K562 (cell line): ENCODE measurements around the gene ZCCHC24. TPM values are rescaled to one million over a fixed set of nuclear protein-coding genes. Genes with fewer than 3 reads are reported as not detected.

Source experiments
- ARID1B ChIP-seq: fragments of 450-650 bp; IDR thresholded peaks from 2 replicates; pipeline ENCODE4 v1.6.1; 2016; ENCODE audit warnings: antibody characterized with exemption, mild to moderate bottlenecking, inconsistent platforms
- BCL6 ChIP-seq: fragments of 250-450 bp; sonication (Bioruptor Pico); IDR thresholded peaks from 2 replicates; pipeline ENCODE4 v1.4.0; 2020
- BRD9 ChIP-seq: fragments of 450-650 bp; IDR thresholded peaks from 2 replicates; pipeline ENCODE4 v1.6.1; 2018; ENCODE audit warnings: low read depth; ENCODE audit not compliant: partially characterized antibody
- CBX8 ChIP-seq: fragments of 200-600 bp; sonication (generic); IDR thresholded peaks from 2 replicates; pipeline ENCODE4 v1.6.1; 2012; ENCODE audit warnings: borderline replicate concordance, mixed run types, low read depth, mild to moderate bottlenecking, moderate library complexity, mixed read lengths, low read length, control low read depth, inconsistent platforms; ENCODE audit not compliant: poor library complexity, severe bottlenecking; ENCODE audit errors: extremely low read depth
- CCNT2 ChIP-seq: IDR thresholded peaks from 2 replicates; pipeline ENCODE4 v1.6.1; 2011; ENCODE audit warnings: borderline replicate concordance, low read depth, mild to moderate bottlenecking, moderate library complexity, mixed read lengths, low read length; ENCODE audit not compliant: insufficient read length; ENCODE audit errors: extremely low read depth
- CXXC5 ChIP-seq: fragments of 250-450 bp; sonication (Bioruptor Pico); IDR thresholded peaks from 2 replicates; pipeline ENCODE4 v1.8.0; 2022; ENCODE audit warnings: inconsistent platforms, mild to moderate bottlenecking, moderate library complexity
- EGR1 ChIP-seq: fragments of 450-650 bp; conservative IDR thresholded peaks from 2 replicates; pipeline ENCODE4 v1.6.1; 2017; ENCODE audit warnings: mild to moderate bottlenecking
- FOXK1 ChIP-seq: sonication (generic); formaldehyde crosslinking; IDR thresholded peaks from 2 replicates; pipeline ENCODE4 v1.8.0; 2022; ENCODE audit warnings: missing genetic modification reagents, mild to moderate bottlenecking, borderline replicate concordance
- IFI16 ChIP-seq: fragments of 250-450 bp; sonication (Bioruptor Pico); IDR thresholded peaks from 2 replicates; pipeline ENCODE4 v2.1.2; 2022; ENCODE audit warnings: mild to moderate bottlenecking, inconsistent platforms
- KAT8 ChIP-seq: fragments of 450-650 bp; IDR thresholded peaks from 2 replicates; pipeline ENCODE4 v1.6.1; 2016; ENCODE audit warnings: low read depth, mild to moderate bottlenecking
- KLF6 ChIP-seq: fragments of 250-450 bp; sonication (Bioruptor Pico); IDR thresholded peaks from 2 replicates; pipeline ENCODE4 v1.4.0; 2020; ENCODE audit warnings: mild to moderate bottlenecking, moderate library complexity, borderline replicate concordance
- NONO ChIP-seq, 2 experiments: fragments of 200-400 bp in 1 of 2; fragments of 450-650 bp in 1 of 2; formaldehyde crosslinking in 1 of 2; IDR thresholded peaks; 2 replicates each; pipeline ENCODE4 v1.6.1; 2017; ENCODE audit warnings: low read depth in 2 of 2, mild to moderate bottlenecking in 2 of 2, moderate library complexity in 2 of 2, low read length in 1 of 2
- TARDBP ChIP-seq: fragments of 450-650 bp; IDR thresholded peaks from 2 replicates; pipeline ENCODE4 v1.6.1; 2016
- TRIM24 ChIP-seq, 2 experiments: fragments of 450-650 bp; IDR thresholded peaks; 2 replicates each; pipeline ENCODE4 v1.6.1; 2016
- ZKSCAN8 ChIP-seq: fragments of 200-800 bp; sonication (Bioruptor generic); IDR thresholded peaks from 2 replicates; pipeline ENCODE4 v1.6.1; 2016; ENCODE audit warnings: missing genetic modification characterization, missing compliant biosample characterization
- ZNF354B ChIP-seq: fragments of 250-450 bp; sonication (Bioruptor Pico); IDR thresholded peaks from 2 replicates; pipeline ENCODE4 v1.4.0; 2020
- ZNF589 ChIP-seq: fragments of 200-800 bp; sonication (Bioruptor generic); IDR thresholded peaks from 2 replicates; pipeline ENCODE4 v1.6.1; 2016; ENCODE audit warnings: low read depth, missing genetic modification characterization, missing compliant biosample characterization
- polyA plus RNA-seq, 8 experiments: library from polyadenylated mRNA; depleted of rRNA in 4 of 8; stranded (reverse) in 5 of 8; unstranded in 3 of 8; fragments of >200 nt; fragmentation: Nextera tagmentation in 2 of 8; fragmentation: Illumina TruSeq in 1 of 8; extraction: Ambion mirVana in 2 of 8; extraction: Trizol in 1 of 8; gene quantifications; 2 replicates each; pipeline versions ENCODE4 v1.2.1 to v1.2.3, GENCODE V29; 2011 to 2014; ENCODE audit warnings: inconsistent platforms in 1 of 8, missing spikeins in 1 of 8
- total RNA-seq, 7 experiments: library from RNA; depleted of rRNA in 6 of 7; stranded (reverse); fragments of >200 nt in 6 of 7; fragmentation: Illumina TruSeq in 2 of 7; extraction: Trizol in 2 of 7; gene quantifications; 2 replicates each; pipeline versions ENCODE4 v1.2.1 to v1.2.3, GENCODE V29; 2011 to 2021; ENCODE audit warnings: low replicate concordance in 1 of 7
- TF ChIP-seq, protein P1 (sequence below): fragments of 450-650 bp; IDR thresholded peaks from 2 replicates; pipeline ENCODE4 v1.6.1; 2017; ENCODE audit warnings: antibody characterized with exemption, mild to moderate bottlenecking
- TF ChIP-seq, protein P2 (sequence below): fragments of 450-650 bp; IDR thresholded peaks from 2 replicates; pipeline ENCODE4 v1.6.1; 2016; ENCODE audit warnings: missing biosample characterization, missing genetic modification characterization
- TF ChIP-seq, protein P3 (sequence below), 2 experiments: fragments of 450-650 bp; conservative IDR thresholded peaks; 2 replicates each; pipeline ENCODE4 v1.6.1; 2017; ENCODE audit warnings: mild to moderate bottlenecking in 2 of 2, moderate library complexity in 2 of 2
- TF ChIP-seq, protein P4 (sequence below): sonication (generic); formaldehyde crosslinking; IDR thresholded peaks from 2 replicates; pipeline ENCODE4 v1.9.0; 2022; ENCODE audit warnings: mild to moderate bottlenecking, missing genetic modification reagents

ZCCHC24 gene
- total and polyA plus RNA-seq, 9 of the 15 experiments (the other 6 are each of a cell fraction or from before 2014, with no cell fraction given): 0.84 to 11.0 (median 4.6) TPM

DNA sequence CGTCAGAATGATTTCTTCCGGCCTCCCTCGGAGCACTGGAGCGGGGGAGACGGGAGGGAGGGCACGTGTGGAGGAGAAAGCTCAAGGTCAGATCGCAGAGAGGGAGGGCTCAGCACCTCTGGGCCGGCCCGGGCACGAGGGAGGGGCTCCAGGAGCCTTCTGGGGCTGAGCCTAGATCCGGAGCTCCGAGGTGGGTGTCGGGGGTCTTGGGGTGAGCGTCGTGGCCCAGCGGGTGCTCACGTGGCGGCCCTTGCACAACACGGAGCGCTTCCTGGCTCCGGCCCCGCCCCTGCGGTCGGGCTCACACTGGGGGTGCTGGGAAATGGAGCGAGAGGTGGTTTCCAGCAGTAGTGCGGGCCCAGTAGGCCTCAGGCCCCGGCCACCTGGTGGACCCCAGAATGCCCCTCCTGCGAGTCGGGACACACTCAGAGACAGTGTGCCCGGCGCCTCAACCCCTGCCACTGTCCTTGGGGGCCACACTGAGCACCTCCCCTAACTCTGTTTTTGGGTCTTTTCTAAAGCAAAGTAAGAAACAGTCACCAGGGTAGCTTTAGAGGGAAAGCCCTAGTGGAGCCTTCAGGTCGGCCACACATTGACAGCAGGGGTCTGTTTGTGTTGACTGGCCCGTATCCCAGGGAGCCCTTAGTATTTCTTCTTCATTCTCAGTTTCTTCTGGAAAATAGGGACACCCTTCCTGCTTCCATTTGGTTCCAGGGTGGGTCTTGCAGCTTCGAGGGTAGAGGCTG, 97.4 kb downstream of the ZCCHC24 start (continued):
- TF ChIP-seq, protein P1, sequence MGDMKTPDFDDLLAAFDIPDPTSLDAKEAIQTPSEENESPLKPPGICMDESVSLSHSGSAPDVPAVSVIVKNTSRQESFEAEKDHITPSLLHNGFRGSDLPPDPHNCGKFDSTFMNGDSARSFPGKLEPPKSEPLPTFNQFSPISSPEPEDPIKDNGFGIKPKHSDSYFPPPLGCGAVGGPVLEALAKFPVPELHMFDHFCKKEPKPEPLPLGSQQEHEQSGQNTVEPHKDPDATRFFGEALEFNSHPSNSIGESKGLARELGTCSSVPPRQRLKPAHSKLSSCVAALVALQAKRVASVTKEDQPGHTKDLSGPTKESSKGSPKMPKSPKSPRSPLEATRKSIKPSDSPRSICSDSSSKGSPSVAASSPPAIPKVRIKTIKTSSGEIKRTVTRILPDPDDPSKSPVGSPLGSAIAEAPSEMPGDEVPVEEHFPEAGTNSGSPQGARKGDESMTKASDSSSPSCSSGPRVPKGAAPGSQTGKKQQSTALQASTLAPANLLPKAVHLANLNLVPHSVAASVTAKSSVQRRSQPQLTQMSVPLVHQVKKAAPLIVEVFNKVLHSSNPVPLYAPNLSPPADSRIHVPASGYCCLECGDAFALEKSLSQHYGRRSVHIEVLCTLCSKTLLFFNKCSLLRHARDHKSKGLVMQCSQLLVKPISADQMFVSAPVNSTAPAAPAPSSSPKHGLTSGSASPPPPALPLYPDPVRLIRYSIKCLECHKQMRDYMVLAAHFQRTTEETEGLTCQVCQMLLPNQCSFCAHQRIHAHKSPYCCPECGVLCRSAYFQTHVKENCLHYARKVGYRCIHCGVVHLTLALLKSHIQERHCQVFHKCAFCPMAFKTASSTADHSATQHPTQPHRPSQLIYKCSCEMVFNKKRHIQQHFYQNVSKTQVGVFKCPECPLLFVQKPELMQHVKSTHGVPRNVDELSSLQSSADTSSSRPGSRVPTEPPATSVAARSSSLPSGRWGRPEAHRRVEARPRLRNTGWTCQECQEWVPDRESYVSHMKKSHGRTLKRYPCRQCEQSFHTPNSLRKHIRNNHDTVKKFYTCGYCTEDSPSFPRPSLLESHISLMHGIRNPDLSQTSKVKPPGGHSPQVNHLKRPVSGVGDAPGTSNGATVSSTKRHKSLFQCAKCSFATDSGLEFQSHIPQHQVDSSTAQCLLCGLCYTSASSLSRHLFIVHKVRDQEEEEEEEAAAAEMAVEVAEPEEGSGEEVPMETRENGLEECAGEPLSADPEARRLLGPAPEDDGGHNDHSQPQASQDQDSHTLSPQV: peak; percentile 96
- TF ChIP-seq, protein P2, sequence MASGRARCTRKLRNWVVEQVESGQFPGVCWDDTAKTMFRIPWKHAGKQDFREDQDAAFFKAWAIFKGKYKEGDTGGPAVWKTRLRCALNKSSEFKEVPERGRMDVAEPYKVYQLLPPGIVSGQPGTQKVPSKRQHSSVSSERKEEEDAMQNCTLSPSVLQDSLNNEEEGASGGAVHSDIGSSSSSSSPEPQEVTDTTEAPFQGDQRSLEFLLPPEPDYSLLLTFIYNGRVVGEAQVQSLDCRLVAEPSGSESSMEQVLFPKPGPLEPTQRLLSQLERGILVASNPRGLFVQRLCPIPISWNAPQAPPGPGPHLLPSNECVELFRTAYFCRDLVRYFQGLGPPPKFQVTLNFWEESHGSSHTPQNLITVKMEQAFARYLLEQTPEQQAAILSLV: 0 out of 2 replicates have a peak, but pooled peaks have one; percentile 44
- no peak for TF ChIP-seq ZKSCAN8 (CRISPR knock-in tag)
- TF ChIP-seq ZNF589 (CRISPR knock-in tag): peak; percentile 75
- TF ChIP-seq, protein P3, sequence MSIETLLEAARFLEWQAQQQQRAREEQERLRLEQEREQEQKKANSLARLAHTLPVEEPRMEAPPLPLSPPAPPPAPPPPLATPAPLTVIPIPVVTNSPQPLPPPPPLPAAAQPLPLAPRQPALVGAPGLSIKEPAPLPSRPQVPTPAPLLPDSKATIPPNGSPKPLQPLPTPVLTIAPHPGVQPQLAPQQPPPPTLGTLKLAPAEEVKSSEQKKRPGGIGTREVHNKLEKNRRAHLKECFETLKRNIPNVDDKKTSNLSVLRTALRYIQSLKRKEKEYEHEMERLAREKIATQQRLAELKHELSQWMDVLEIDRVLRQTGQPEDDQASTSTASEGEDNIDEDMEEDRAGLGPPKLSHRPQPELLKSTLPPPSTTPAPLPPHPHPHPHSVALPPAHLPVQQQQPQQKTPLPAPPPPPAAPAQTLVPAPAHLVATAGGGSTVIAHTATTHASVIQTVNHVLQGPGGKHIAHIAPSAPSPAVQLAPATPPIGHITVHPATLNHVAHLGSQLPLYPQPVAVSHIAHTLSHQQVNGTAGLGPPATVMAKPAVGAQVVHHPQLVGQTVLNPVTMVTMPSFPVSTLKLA (conservative IDR thresholded peaks at IDR 0.05): peak; percentile 95 to 97
- no peak for TF ChIP-seq BCL6 (CRISPR knock-in tag)
- TF ChIP-seq, protein P4, sequence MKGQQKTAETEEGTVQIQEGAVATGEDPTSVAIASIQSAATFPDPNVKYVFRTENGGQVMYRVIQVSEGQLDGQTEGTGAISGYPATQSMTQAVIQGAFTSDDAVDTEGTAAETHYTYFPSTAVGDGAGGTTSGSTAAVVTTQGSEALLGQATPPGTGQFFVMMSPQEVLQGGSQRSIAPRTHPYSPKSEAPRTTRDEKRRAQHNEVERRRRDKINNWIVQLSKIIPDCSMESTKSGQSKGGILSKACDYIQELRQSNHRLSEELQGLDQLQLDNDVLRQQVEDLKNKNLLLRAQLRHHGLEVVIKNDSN (CRISPR knock-in tag): peak; percentile 86
- no peak for TF ChIP-seq ZNF354B
- TF ChIP-seq BRD9: no peak
- peak; percentile 77; the same call in 1 of the 2 replicates for TF ChIP-seq FOXK1 (CRISPR knock-in tag)
- peak; percentile 22; the same call in 1 of the 2 replicates for TF ChIP-seq EGR1
- no peak for TF ChIP-seq TARDBP
- TF ChIP-seq KLF6 (CRISPR knock-in tag): peak; percentile 83; the same call in 1 of the 2 replicates
- TF ChIP-seq KAT8: no peak
- TF ChIP-seq TRIM24 (IDR thresholded peaks at IDR 0.05): peak in 1 of 2 experiments; percentile 35; a peak in 1 of 4 replicates
- TF ChIP-seq ARID1B: peak; percentile 33; the same call in 1 of the 2 replicates
- TF ChIP-seq CCNT2: peak; percentile 38
- no peak for TF ChIP-seq IFI16 (CRISPR knock-in tag)
- TF ChIP-seq NONO (IDR thresholded peaks at IDR 0.05; ENCODE audit: low read depth in 2 of 2, low read length in 1 of 2): no peak
- TF ChIP-seq CXXC5 (CRISPR knock-in tag): peak; percentile 62
- no peak for TF ChIP-seq CBX8
